Kidney capillary endothelial cell (primary cell): ENCODE data around the gene PCP2.

Experiments
- DNase-seq: peaks from one replicate; pipeline ENCODE4 v3.0.0-alpha.2; 2018; ENCODE audit warnings: low spot score

PCP2 gene

GRCh38 chr19:7596211-7596937, 37.1 kb downstream of the PCP2 start:
- no peak for DNase-seq

- DNase-seq: no peak
These were observed 37.9 kb downstream of the PCP2 start, which contains the start of gene CAMSAP3 for GRCh38 chr19:7595466-7596133. TSS of gene CAMSAP3 (plus strand) at chr19:7595863. CDS start at chr19:7596003, 140 bp downstream.

DNA sequence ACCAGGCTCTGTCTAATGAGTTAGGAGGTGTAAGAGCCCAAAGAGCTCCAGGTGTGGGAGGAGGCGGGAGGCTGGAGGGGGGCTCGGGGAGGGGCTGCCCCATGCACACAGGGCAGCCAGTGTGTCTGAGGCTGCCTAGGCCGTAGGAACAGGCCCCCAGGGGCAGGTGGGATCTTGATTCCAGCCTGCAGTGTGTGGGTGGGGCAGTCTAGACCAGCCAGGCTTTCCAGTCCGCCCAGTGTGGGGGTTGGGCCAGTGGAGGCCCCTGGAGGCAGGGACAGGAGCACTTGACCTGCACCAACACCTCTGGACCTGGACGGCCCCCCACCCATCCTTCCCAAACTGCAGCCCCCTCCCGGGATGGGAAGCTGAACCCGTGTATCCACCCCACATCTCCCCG, 43.3 kb downstream of the PCP2 start:
- DNase-seq: no peak

- DNase-seq: no peak
These were observed 43.7 kb downstream of the PCP2 start for GRCh38 chr19:7589822-7590221.

DNA sequence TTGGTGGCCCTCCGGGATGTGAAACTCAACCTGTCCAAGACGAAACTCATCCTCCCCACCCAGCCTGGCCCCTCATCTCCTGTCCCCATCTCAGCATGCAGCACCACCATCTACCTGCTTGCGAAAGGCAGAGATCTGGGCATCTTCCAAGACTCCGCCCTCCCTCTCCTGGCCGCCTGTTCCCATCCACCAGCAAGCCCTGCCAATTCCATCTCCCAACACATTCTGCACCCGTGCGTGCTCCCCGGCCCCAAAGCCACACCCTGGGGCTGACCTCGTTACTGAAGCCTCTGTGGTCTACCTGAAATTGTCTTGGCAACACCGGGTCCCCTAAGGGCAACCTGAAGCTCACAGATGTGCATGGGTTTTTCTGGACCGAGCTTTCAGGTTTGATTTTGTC, 51.1 kb downstream of the PCP2 start:
- DNase-seq: no peak
